ENCODE data around the gene SEMA4B. TPM values are rescaled to one million over a fixed set of nuclear protein-coding genes. Genes with fewer than 3 reads are reported as not detected.
A peak's percentile ranks its signal among the peaks of the same experiment; 100 is the strongest.

Gene SEMA4B
- total RNA-seq, 2 donors from 2014 or later, result 26.9 to 38.4 TPM

- peak; percentile 47 for ATAC-seq (ENCODE audit: insufficient number of reproducible peaks, low FRiP score, low read depth)
- TF ChIP-seq CTCF (IDR thresholded peaks at IDR 0.05), result no peak
- H3K4me1 ChIP-seq (ENCODE audit: control insufficient read depth in 1 of 2, low read depth in 2 of 2), result peaks cover 12 to 20% of the 10 kb centered on the region in 2 donors
- no peaks in the 10 kb centered on the region for H3K9me3 ChIP-seq
- no peaks in the 10 kb centered on the region for H3K36me3 ChIP-seq
- DNase-seq (ENCODE audit: low spot score), result peak; percentile 55
- peak overlapping the region; percentile 81 to 86 for H3K27ac ChIP-seq
- H3K4me3 ChIP-seq, result peak overlapping the region; percentile 60
- H3K27me3 ChIP-seq (replicated peaks; ENCODE audit: insufficient read depth), result no peaks in the 10 kb centered on the region
Observed at GRCh38 chr15:90174140-90174875, 26.8 kb upstream of the SEMA4B start.

GRCh38 chr15:90177012-90177411 lies 24.1 kb upstream of the SEMA4B start:
- no peak overlapping the region for H3K27ac ChIP-seq
- ATAC-seq (ENCODE audit: insufficient number of reproducible peaks, low FRiP score, low read depth) (no peak), DNase-seq (ENCODE audit: low spot score) (no peak)
- peaks cover 12 to 20% of the 10 kb centered on the region in 2 donors for H3K4me1 ChIP-seq (ENCODE audit: control insufficient read depth in 1 of 2, low read depth in 2 of 2)
- TF ChIP-seq CTCF (IDR thresholded peaks at IDR 0.05), result no peak
- no peaks in the 10 kb centered on the region for H3K27me3 ChIP-seq (replicated peaks; ENCODE audit: insufficient read depth)
- no peaks in the 10 kb centered on the region for H3K36me3 ChIP-seq
- H3K9me3 ChIP-seq, result no peaks in the 10 kb centered on the region
- H3K4me3 ChIP-seq, result no peak overlapping the region

- no peak for TF ChIP-seq CTCF (IDR thresholded peaks at IDR 0.05)
- Histone ChIP-seq H3K4me1 (ENCODE audit: control insufficient read depth in 1 of 2, low read depth in 2 of 2) (peaks cover 12 to 20% of the 10 kb centered on the region in 2 donors), H3K27ac (no peak overlapping the region), H3K27me3 (replicated peaks; ENCODE audit: insufficient read depth) (no peaks in the 10 kb centered on the region), H3K4me3 (no peak overlapping the region), H3K9me3 (no peaks in the 10 kb centered on the region), H3K36me3 (no peaks in the 10 kb centered on the region)
- DNase-seq (ENCODE audit: low spot score), result no peak
- no peak for ATAC-seq (ENCODE audit: insufficient number of reproducible peaks, low FRiP score, low read depth)
Observed at GRCh38 chr15:90178468-90179435, 22.4 kb upstream of the SEMA4B start.

GRCh38 chr15:90181776-90182175 lies 19.4 kb upstream of the SEMA4B start:
- ATAC-seq (ENCODE audit: insufficient number of reproducible peaks, low FRiP score, low read depth) (no peak), DNase-seq (ENCODE audit: low spot score) (no peak)
- H3K9me3 ChIP-seq, result no peaks in the 10 kb centered on the region
- H3K36me3 ChIP-seq, result no peaks in the 10 kb centered on the region
- no peaks in the 10 kb centered on the region for H3K27me3 ChIP-seq (replicated peaks; ENCODE audit: insufficient read depth)
- no peak for TF ChIP-seq CTCF (IDR thresholded peaks at IDR 0.05)
- H3K4me3 ChIP-seq, result no peak overlapping the region
- peaks cover 0 to 13% of the 10 kb centered on the region in 2 donors for H3K4me1 ChIP-seq (ENCODE audit: control insufficient read depth in 1 of 2, low read depth in 2 of 2)
- no peak overlapping the region for H3K27ac ChIP-seq

Data from thoracic aorta (tissue), 2 donors.